LNCAP (cell line): ENCODE measurements around the gene GRM1.

ENCODE experiments used
- CTCF ChIP-seq: fragments of 450-650 bp; IDR thresholded peaks from 2 replicates; pipeline ENCODE4 v1.5.1; 2017; ENCODE audit warnings: mild to moderate bottlenecking

Gene GRM1

GRCh38 chr6:146028851-146029572, at the start of gene GRM1:
TSS of gene GRM1 (plus strand) at chr6:146029062. CDS start at chr6:146029518, 456 bp downstream.
- no peak for TF ChIP-seq CTCF

GRCh38 chr6:146009338-146009737, 19.5 kb upstream of the GRM1 start:
- TF ChIP-seq CTCF, result no peak

GRCh38 chr6:146014233-146014632, 14.6 kb upstream of the GRM1 start:
- no peak for TF ChIP-seq CTCF

- no peak for TF ChIP-seq CTCF
Observed at GRCh38 chr6:146017672-146018071, 11.2 kb upstream of the GRM1 start.

- no peak for TF ChIP-seq CTCF
Observed at GRCh38 chr6:146026873-146027272, 2.0 kb upstream of the GRM1 start.

- TF ChIP-seq CTCF, result peak; percentile 16; the same call in 1 of the 2 replicates
Observed at GRCh38 chr6:146027586-146028251, 1.1 kb upstream of the GRM1 start.

- no peak for TF ChIP-seq CTCF
Observed at GRCh38 chr6:146028252-146028795, 538 bp upstream of the GRM1 start.
